Duodenal mucosa (tissue), 2 donors: ENCODE results near the gene NBEAL2.

Experiments used
- H3K27ac ChIP-seq: one replicate; pipeline ENCODE4 v1.7.0; 2013; ENCODE audit warnings: low read depth, low read length
- H3K27me3 ChIP-seq, 2 donors: one replicate each; pipeline ENCODE4 v1.7.0; 2013; ENCODE audit warnings: low read length in 2 of 2, control low read depth in 1 of 2; ENCODE audit not compliant: insufficient read depth in 2 of 2, control insufficient read depth in 1 of 2
- H3K36me3 ChIP-seq, 2 donors: one replicate each; pipeline ENCODE4 v1.7.0; 2013; ENCODE audit warnings: low read length in 2 of 2, control low read depth in 1 of 2; ENCODE audit not compliant: insufficient read depth in 2 of 2, control insufficient read depth in 1 of 2
- H3K4me1 ChIP-seq, 2 donors: one replicate each; pipeline ENCODE4 v1.7.0; 2013; ENCODE audit warnings: low read length in 2 of 2, control low read depth in 1 of 2; ENCODE audit not compliant: insufficient read depth in 2 of 2, control insufficient read depth in 1 of 2
- H3K4me3 ChIP-seq, 2 donors: one replicate each; pipeline ENCODE4 v1.7.0; 2013; ENCODE audit warnings: low read length in 2 of 2, low read depth in 1 of 2
- H3K9ac ChIP-seq, 2 donors: one replicate each; pipeline ENCODE4 v1.7.0; 2013; ENCODE audit warnings: low read length in 2 of 2, low read depth in 1 of 2
- H3K9me3 ChIP-seq, 2 donors: one replicate each; pipeline ENCODE4 v1.7.0; 2013; ENCODE audit warnings: low read length in 2 of 2, control low read depth in 1 of 2; ENCODE audit not compliant: control insufficient read depth in 1 of 2

NBEAL2 gene

DNA sequence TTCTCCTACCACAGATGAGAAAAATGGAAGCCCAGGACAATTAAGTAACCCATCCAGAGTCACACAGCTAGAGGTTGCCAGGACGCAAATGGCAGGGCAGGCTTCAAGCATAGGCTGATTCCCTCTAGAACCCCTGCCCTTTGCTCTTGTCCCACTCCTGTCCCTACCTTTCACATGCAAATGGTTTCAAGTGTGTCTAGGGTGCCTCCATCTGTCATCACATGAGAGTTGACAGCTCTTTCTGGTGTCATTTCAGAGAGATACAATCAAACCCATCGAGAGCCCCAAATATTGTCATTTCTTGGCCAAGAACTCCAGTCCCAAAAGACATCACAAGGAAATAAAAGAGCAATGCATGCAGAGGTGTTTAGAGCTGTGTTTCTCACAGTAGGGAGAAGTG is 26.7 kb upstream of the NBEAL2 start:
- Histone ChIP-seq H3K9ac (no peak overlapping the region), H3K4me1 (peaks cover 83 to 87% of the 10 kb centered on the region in 2 donors), H3K27ac (no peak overlapping the region)

DNA sequence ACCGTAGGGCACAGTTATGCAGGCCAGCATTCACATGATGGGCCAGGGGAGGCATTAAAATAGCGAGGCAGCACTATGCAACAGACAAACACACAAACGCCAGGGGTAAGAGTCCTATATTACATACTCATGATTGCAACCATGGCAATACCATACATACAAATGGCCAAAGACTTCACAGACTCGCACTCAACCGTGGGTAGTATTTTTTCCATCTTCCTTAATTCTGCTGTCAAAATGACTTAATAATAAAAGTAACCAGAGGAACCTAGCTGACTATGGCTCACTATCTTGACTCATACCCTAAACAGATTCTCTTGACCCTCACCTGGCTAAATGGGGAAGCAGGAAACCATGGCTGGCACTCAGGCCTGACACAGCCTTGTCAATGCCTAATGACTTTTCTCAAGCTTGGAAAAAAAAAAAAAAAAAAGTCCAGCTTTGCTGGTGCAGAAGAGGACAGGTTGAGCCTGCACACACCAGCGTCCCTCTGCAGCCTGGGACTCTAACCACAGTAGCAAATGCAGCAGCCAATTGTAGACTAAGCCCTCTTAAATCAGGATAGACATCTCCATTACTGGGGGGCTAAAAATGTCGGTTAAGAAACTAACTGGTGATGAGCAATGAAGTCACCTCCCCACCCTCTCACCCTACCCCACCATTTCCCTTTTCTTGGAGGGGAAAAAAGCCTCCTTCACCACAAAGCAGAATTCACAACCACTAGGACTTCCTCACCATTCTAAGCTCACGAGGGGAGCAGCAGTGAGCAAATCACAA is 26.0 kb upstream of the NBEAL2 start:
- peaks cover 83 to 87% of the 10 kb centered on the region in 2 donors for H3K4me1 ChIP-seq

More for the DNA sequence above, 26.7 kb upstream of the NBEAL2 start:
- Histone ChIP-seq H3K4me3 (no peak overlapping the region), H3K9me3 (no peaks in the 10 kb centered on the region), H3K27me3 (no peaks in the 10 kb centered on the region), H3K36me3 (no peaks in the 10 kb centered on the region)

DNA sequence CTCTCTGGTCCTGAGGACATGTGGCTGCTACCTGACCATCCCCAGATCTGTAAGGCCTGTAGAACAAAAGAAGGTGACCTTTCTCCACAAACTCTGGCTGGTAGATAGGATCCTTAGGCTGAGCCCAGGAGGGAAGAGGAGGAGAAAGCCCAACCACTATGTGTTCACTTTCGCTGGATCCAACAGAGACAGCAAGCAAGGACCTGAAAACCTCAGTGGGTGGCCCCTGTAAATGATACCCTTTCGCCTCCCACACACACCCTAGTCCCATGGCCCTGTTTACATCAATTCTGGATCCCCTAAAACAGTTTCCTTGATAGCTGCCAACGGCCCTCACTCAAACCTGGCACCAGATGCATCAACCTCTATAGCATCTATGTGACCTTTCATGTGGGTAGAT is 25.3 kb upstream of the NBEAL2 start:
- Histone ChIP-seq H3K27ac (no peak overlapping the region), H3K36me3 (no peaks in the 10 kb centered on the region), H3K9ac (no peak overlapping the region), H3K4me3 (no peak overlapping the region), H3K9me3 (no peaks in the 10 kb centered on the region), H3K27me3 (no peaks in the 10 kb centered on the region), H3K4me1 (peaks cover 83 to 87% of the 10 kb centered on the region in 2 donors)

More for the DNA sequence above, 26.0 kb upstream of the NBEAL2 start:
- H3K27me3 ChIP-seq = no peaks in the 10 kb centered on the region
- no peak overlapping the region for H3K27ac ChIP-seq
- no peaks in the 10 kb centered on the region for H3K36me3 ChIP-seq
- H3K4me3 ChIP-seq = no peak overlapping the region
- no peak overlapping the region for H3K9ac ChIP-seq
- no peaks in the 10 kb centered on the region for H3K9me3 ChIP-seq

DNA sequence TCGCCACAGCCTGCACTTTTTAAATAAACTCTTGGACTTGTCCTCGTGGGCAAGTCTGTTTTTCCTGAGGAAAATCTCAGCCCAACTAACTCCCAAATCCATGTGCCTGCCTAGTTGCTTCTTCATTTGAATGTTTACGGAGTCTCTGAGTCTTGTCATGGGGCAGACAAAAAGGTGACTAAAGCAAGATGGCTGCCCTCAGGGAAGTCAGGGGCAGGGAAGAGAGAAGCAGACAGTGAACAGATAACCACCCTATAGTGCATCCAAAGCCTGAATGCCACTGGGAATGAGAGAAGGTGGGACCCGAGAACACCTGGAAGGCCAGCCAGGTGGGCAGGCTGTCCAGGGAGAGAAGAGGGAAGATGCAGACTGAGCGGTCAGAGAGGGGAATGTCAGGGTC is 24.3 kb upstream of the NBEAL2 start:
- Histone ChIP-seq H3K36me3 (no peaks in the 10 kb centered on the region), H3K9me3 (no peaks in the 10 kb centered on the region), H3K27ac (no peak overlapping the region), H3K4me3 (no peak overlapping the region), H3K9ac (no peak overlapping the region), H3K4me1 (peaks cover 84 to 87% of the 10 kb centered on the region in 2 donors), H3K27me3 (no peaks in the 10 kb centered on the region)

DNA sequence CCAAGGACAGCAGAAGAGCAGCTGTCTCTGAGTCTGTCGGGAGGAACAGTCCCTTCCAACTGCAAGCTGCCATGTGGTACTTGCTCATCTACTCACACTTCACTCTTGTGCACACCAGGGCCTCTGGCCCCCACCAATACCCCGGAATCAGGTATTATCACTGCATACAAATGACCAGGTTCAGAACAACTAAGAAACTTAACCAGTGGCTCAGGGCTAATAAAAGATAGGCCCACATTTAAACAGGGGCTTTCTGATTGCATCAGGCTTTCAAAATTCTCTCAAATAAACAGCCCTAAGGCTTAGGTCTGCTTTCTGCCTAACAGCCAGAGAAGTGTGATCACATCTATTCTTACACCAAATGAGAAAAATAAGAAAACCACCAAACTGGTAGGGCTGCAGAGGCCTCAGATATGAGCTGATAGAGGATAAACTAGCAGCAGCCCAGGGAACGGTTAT is 23.6 kb upstream of the NBEAL2 start:
- Histone ChIP-seq H3K4me3 (no peak overlapping the region), H3K9ac (no peak overlapping the region), H3K27ac (no peak overlapping the region), H3K27me3 (no peaks in the 10 kb centered on the region), H3K36me3 (no peaks in the 10 kb centered on the region), H3K4me1 (peaks cover 87 to 89% of the 10 kb centered on the region in 2 donors), H3K9me3 (no peaks in the 10 kb centered on the region)

DNA sequence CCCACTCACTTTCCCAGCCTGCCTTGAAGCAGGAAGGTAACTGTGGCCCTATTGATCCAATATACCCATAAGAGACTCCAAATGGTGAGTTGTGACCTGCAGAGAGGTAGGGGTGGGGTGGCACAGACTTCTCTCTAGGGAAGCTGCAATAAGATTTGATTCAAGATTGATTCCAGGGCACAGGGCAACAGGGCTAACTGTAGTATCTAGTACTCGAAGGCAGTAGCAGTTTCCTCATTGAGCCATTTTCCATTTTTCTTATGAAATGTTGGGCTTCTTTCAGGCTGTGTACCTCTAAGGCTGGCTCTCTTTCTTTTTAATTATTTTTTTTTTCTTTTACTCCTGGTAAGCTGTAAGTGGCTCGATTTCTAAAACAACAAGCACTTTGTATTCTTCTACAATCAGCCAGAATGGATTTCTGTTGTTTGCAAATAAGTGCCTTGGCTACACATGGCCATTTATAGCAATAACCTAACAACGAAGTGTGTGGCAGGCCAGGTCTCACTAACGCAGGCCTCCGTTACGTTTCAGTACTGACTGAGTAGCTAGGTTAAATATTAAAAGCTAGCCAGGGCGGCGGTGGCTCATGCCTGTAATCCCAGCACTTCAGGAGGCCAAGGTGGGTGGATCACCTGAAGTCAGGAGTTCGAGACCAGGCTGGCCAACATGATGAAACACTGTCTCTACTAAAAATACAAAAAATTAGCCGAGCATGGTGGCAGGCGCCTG is 22.2 kb upstream of the NBEAL2 start:
- peaks cover 91% of the 10 kb centered on the region in 2 donors for H3K4me1 ChIP-seq
- H3K9me3 ChIP-seq = no peaks in the 10 kb centered on the region
- H3K4me3 ChIP-seq = no peak overlapping the region
- H3K27ac ChIP-seq = no peak overlapping the region
- H3K36me3 ChIP-seq = no peaks in the 10 kb centered on the region
- H3K27me3 ChIP-seq = no peaks in the 10 kb centered on the region
- no peak overlapping the region for H3K9ac ChIP-seq

DNA sequence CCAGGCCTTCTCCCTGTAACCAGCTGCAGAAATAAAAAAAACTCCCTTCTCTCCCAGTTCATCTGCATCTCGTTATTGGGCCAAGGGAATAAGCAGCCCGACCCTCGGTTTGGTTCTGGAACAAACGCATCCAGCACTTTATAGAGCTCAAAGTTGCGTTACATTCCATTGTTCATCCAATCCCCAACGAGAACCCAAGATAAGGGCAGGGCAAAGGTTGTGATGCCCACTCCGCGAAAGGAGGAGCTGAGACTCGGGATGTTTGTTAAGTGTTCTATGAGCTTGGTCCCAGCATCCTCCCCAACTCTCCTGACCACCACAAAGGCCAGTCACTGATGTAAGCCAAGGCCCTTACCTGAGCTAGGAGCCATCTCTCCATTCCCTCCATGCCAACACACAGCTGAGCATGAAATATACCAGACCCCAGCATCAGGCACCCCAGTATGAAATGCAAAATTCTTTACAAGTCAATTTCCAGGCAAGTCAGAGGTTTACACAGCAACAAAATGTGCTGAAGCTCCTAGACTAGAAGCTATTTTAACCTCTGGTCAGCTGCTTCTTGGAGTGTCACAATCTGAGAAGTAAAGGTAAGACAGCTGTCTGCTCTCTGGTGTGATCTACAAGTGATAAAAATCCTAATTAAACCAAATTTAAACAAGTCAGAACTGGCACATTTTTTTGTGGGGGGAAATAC is 20.9 kb upstream of the NBEAL2 start:
- H3K4me1 ChIP-seq = peaks cover 77 to 78% of the 10 kb centered on the region in 2 donors
- H3K27ac ChIP-seq = no peak overlapping the region
- H3K9ac ChIP-seq = no peak overlapping the region
- H3K9me3 ChIP-seq = no peaks in the 10 kb centered on the region
- peaks cover 3 to 5% of the 10 kb centered on the region in 2 donors for H3K36me3 ChIP-seq
- H3K4me3 ChIP-seq = peak overlapping the region in 1 of 2 donors; percentile 19
- no peaks in the 10 kb centered on the region for H3K27me3 ChIP-seq

DNA sequence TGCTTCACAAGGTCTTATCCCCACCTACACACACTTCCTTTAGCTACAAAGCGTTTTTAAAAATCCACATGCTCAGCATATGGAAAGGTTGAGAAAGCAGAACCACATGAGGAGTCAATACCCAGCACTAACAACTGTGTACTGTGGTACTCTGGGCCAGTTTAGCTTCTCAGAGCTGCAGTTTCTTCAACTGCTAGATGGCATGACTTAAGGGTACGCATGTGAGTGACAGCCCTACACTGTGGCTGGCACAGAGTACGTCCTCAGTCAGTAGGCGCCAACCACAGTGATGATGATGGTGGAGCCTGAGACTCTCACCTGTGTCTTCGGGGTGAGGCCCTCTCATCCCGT is 20.3 kb upstream of the NBEAL2 start:
- Histone ChIP-seq H3K36me3 (peaks cover 3 to 5% of the 10 kb centered on the region in 2 donors), H3K9me3 (no peaks in the 10 kb centered on the region), H3K27me3 (no peaks in the 10 kb centered on the region), H3K4me1 (peaks cover 72 to 73% of the 10 kb centered on the region in 2 donors), H3K27ac (peak overlapping the region; percentile 53), H3K4me3 (no peak overlapping the region), H3K9ac (peak overlapping the region in 1 of 2 donors; percentile 20)

DNA sequence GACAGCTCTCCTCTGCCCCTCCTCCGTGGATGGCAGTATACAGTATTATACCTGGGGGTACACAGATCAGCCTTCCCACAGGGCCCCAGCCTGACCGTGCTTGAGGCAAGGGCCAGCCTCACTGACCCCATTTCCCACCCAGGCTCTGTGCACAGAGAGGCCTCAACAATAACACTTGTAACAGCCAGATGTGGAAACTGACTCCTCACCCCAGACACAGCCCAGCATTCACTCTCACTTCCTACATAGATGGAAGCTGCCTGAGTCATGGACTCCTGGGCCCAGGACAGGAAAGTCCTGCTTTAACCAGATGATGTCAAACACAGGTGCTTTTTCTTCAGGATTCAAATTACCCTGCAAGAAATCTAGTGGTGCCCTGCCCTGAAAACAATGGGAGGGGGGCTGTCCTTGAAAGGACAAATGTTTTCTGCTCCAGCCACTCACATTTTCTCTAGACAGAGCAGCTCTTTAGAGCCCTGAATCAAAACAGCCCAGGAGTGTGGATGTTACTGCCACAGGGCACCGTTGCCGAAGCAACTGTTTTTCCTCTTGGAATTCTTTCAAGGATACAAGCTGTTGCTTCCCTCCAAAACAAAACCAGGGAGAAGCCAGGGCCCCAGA is 19.3 kb upstream of the NBEAL2 start:
- Histone ChIP-seq H3K36me3 (peaks cover 3 to 6% of the 10 kb centered on the region in 2 donors), H3K9me3 (no peaks in the 10 kb centered on the region), H3K27me3 (no peaks in the 10 kb centered on the region), H3K4me1 (peaks cover 66 to 68% of the 10 kb centered on the region in 2 donors), H3K9ac (no peak overlapping the region), H3K27ac (peak overlapping the region; percentile 53), H3K4me3 (no peak overlapping the region)
